Dermis blood vessel endothelial cell (primary cell): Measurements from ENCODE around the gene PIK3R2. TPM values are rescaled to one million over a fixed set of nuclear protein-coding genes. Genes with fewer than 3 reads are reported as not detected.
A peak's percentile ranks its signal among the peaks of the same experiment; 100 is the strongest.
"Not testable (repeated sequence)": the region's sequence is repeated elsewhere in the genome, so short reads cannot be mapped to it uniquely, and the experiment has no call there.

Experiments used
- DNase-seq: peaks from one replicate; pipeline ENCODE4 v3.0.0; 2010
- total RNA-seq: library from RNA; depleted of rRNA; stranded (reverse); fragments of >200 nt; gene quantifications from 2 replicates; pipeline ENCODE4 v1.2.3, GENCODE V29; 2014

The PIK3R2 gene
- total RNA-seq: 4.8 and 9.7 TPM in 2 replicates

DNA sequence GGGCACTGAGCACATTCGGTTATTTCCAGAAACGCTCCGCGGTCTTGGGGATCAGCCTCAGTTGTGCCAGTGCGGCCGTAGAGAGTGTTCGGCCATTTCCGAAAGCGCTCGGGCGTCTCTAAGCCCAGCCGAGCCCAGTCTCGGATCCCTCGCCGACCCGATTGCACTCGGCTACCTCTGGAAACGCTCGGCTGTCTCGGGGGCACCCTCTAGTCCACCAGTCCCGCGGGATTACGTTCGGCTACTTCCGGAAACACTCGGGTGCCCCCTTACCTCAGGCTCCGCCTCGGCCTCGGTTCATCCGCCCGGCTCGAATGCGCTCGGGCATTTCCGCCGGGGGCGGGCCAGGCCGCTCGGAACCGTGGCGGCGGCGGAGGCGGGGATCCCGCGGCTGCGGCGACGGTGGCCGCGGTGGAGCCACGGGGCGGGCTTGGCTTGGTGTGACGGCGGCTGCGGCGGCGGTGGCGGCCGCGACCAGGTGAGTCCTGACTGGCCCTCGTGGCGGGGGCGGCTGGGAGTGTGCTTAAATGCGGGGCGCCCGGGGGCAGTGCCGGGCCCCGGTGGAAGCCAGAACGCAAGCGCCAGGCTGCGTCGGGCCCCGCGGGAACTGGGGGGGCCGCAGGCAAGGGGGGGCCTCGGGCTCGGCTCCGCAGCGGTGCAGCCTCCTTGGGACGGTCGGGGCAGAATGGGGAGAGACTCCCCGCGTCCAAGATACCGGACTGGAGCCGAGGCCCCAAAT, at the start of gene PIK3R2:
Gene PIK3R2 (plus strand): TSS at position 347 of the 739 bp plus-strand sequence. CDS start 2,717 bp downstream, outside the sequence.
- DNase-seq: peak; percentile 99

DNA sequence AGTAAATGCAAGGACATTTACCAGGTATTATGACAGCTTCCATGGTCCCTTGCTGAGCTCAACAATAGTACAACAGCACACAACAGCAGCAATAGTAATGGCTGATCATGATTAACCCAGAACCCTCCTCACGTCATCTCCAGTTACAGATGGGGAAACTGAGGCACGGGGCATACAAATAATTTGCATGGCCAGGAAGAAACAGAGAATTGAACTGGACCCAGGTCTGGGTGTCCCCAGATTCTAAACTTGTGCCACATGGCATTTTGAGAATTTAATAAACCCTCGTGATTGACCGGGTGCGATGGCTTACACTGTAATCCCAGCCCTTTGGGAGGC, 48.2 kb upstream of the PIK3R2 start:
- DNase-seq: no peak

DNA sequence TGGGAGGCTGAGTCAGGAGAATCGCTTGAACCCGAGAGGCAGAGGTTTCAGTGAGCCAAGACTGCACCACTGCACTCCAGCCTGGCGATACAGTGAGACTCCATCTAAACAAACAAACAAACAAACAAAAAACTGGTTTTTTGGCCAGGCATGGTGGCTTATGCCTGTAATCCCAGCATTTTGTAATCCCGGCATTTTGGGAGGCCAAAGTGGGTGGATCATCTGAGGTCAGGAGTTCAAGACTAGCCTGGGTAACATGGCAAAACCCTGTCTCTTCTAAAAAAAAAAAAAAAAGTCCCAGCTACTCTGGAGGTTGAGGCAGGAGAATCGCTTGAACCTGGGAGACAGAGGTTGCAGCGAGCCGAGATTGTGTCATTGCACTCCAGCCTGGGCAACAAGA, 47.7 kb upstream of the PIK3R2 start:
- DNase-seq: not testable (repeated sequence)

- no peak for DNase-seq
Observed at GRCh38 chr19:18107235-18107634, 45.7 kb upstream of the PIK3R2 start.

GRCh38 chr19:18108897-18109296, 44.1 kb upstream of the PIK3R2 start:
- no peak for DNase-seq

- DNase-seq: no peak
Observed at GRCh38 chr19:18109341-18109732, 43.6 kb upstream of the PIK3R2 start.

GRCh38 chr19:18109733-18110608, 43.0 kb upstream of the PIK3R2 start:
- DNase-seq: no peak

DNA sequence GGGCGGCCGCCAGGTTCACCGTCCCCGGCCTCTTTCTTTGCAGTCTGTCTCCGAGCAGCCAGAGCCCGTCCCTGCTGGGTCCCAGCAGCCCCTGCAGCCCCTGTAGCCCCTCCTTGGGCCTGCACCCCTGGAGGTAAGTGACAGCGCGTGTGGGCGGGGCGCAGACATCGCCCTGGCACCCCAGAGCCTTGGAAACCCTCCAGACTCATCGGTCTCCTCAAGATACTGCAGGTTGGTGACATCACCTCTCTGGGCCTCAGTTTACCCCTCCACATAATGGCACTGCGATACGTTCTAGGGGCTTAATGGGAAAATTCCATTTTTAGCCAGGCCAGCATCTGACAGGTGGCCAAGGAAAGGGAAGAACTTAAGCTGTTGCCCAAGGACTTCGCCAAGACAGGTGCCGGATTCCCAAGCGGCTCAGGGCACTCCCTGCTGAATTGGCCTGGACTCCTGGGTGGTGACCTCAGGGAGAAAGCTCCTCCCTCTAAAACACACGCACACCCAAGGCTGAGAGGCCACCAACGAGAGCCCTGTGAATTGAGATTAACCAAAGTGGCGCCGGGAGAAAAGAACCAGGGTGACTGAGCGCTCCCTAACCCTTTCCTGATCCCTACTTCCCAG, 42.2 kb upstream of the PIK3R2 start:
- no peak for DNase-seq

- DNase-seq: peak; percentile 92
Observed at GRCh38 chr19:18112989-18113478, 39.9 kb upstream of the PIK3R2 start.

DNA sequence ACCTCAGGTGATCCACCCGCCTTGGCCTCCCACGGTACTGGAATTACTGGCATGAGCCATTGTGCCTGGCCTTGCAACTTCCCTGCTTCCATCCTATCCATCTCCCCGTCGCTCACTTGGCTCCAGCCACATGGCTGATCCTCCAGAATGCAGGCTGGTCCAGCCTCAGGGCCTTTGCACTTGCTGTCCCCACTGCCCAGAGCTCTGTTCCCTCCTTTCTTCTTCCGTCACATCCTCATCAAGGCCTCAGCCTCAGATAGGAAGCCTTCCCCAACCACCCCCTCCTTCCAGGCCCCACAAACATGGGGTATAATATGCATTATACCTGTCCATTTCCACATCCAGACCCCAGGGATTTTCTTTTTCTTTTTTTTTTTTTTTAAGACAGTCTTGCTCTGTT, 39.1 kb upstream of the PIK3R2 start:
- no peak for DNase-seq

DNA sequence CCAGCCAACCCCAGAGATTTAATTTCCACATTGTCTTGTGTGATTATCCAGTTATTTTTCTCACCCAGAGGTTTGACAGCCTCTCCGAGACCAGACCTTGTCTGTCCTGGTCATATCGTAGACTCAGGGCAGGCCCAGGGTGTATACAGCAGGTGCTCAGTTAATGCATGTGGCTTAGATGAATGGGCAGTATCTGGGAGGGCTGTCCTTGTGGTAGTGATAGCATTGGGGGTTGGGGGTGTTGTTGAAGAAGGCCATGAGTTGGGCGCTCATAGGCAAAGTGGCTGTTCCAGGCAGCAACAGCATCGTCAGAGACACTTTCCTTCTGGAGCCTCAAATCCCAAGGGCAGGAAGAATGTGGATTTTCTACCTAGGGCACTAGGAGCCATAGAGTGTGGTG, 38.5 kb upstream of the PIK3R2 start:
- no peak for DNase-seq

DNA sequence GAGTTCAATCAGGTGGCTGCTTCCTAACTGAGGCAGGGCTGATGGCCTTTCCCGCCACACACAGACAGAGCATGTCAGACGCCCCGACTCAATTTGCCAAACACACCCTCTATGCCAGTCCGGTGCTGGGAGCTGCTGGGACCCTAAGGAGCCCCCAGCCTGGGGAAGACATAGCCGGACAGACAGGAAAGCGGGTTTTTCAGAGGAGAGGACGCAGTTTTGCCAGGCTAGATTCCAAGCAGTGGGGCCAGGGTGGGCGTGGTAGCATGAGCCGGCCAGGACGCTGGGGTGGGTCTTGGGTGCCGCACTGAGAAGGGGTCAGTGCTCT, 35.6 kb upstream of the PIK3R2 start:
- no peak for DNase-seq

DNA sequence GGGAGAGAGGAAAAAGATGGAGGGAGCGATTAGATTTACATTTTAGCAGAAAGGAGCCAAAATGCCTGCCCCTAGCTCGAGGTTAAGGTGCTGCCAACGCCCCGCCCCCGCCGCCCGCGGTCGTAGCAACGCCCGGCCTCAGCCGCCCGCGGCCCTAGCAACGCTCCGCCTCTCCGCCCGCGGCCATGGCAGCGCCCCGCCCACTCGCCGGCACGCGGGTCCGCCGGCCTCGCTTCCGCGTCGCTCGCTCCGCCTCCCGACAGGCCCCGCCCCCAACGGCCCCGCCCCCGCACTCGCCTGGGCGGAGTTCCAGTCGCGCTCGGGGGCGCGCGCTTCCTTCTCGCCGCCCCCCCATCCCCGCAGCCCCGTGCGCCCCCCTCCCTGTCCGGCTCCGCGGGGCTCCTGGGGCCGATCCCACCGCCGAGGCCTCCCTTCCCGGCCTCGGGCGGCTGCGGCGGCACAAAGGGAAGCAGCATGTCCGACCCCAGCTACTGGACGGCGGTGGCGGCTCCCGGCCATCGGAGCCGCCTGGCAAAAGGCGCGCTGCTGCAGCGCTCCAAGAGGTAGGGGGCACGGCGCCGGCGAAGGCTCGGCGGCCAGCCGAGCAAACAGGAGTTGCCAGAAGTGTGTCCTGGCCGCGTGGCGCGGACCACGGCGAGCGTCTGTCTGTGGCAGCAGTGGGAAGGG, 35.1 kb upstream of the PIK3R2 start:
- peak; percentile 93 for DNase-seq

- no peak for DNase-seq
Observed at GRCh38 chr19:18118420-18119012, 34.4 kb upstream of the PIK3R2 start.

- no peak for DNase-seq
Observed at GRCh38 chr19:18119013-18119716, 33.8 kb upstream of the PIK3R2 start.

DNA sequence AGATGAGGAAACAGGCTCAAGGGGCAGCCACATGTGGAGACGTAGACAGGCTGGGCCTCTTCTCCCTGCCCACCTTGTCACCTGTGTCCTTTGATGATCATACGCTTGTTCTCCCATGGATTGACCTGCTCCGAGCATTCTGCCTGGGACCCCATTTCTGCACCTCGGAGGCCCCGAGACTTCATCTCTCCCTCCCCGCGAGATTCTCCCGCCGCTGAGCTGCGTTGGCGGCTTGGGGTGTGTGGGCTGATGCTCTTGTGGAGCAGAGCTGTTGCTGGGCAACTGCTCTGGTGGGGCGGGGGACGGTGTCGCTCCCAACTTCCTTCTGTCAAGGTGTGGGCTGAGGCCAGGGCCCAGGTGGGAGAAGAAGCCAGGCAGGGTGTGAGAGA, 33.3 kb upstream of the PIK3R2 start:
- DNase-seq: no peak

DNA sequence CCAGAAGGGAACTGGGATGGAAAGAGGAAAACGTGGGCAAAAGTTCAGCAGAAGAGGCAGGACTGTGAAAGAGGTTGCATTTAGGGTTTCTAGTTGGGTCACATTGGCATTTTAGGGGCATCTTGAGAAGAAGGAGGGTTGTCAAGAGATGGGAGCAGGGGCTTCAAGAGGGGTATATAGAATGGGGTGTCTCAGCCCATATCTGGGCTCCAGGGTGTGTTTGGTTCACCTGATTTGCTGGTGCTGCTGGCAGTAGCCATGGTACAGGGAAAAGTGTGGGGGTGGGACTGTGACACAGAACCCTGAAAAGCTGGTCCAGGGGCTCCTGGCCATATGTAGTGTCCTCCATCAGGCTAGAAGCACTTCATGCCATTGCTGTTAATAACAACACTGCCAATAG, 32.8 kb upstream of the PIK3R2 start:
- DNase-seq: no peak

DNA sequence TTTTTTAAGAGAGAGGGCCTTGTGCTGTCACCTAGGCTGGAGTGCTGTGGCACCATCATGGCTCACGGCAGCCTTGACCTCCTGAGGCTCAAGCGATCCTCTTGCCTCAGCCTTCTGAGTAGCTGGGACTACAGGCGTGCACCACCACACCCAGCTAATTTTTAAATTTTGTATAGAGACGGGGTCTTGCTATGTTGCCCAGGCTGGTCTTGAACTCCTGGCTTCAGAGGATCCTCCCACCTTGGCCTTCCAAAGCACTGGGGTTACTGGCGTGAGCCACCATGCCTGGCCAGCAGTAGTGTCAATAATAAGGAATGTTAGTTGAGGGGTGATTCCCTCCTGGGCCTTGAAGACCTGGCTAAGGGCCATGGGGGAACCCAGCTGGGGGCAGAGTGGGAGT, 31.8 kb upstream of the PIK3R2 start:
- no peak for DNase-seq

- no peak for DNase-seq
Observed at GRCh38 chr19:18122424-18122823, 30.5 kb upstream of the PIK3R2 start.

DNA sequence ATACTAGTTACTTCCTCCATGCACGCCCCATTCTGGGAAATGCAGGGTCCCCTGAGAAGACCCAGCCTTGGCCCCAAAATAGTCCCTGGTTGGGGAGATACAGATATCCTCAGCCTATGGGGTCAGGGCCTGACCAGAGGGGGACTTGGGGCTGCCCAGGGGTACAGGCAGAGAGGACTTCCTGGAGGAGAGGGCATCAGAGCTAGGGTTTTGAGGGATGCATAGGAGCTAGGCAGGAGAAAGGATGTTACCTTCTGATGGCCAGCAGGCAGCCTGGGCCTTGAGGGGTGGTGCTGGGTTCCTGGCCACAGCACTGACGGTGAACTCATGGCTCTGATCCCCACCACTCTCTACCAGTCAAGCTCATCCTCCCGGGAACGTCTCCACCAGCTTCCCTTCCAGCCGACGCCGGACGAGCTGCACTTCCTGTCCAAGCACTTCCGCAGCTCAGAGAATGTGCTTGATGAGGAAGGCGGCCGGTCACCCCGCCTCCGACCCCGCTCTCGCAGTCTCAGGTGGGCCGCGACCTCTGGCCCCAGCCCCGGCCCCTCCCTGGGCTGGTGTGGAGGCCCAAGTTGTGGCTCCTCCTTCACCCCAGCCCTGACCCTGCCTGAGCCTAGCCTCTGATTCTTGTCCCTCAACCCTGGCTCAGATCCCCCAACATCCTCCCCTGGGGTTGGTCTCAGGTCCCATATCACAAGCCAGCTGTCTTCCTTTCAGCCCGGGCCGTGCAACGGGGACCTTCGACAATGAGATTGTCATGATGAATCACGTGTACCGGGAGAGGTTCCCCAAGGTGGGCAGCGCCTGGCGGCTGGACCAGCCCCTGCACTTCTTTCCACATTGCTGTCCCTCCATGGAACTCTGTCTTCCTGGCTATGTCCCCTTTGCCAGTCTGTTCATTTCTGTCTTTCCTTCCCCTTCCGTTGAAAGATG, 29.8 kb upstream of the PIK3R2 start:
- peak; percentile 63 for DNase-seq

- no peak for DNase-seq
Observed at GRCh38 chr19:18123819-18124218, 29.1 kb upstream of the PIK3R2 start.
